Islet precursor cell (in vitro differentiated cells): ENCODE measurements around the gene CDK16.

Experiments used
- DNase-seq: peaks from one replicate; pipeline ENCODE4 v3.0.0-alpha.2; 2018

CDK16 gene

GRCh38 chrX:47186096-47186740 lies 32.3 kb upstream of the CDK16 start:
- no peak for DNase-seq

- no peak for DNase-seq
Observed at GRCh38 chrX:47187106-47187677, 31.3 kb upstream of the CDK16 start.

- no peak for DNase-seq
Observed at GRCh38 chrX:47189906-47190305, 28.6 kb upstream of the CDK16 start.

GRCh38 chrX:47190445-47191269 lies 27.8 kb upstream of the CDK16 start:
- peak; percentile 96 for DNase-seq

GRCh38 chrX:47191331-47191730 lies 27.1 kb upstream of the CDK16 start:
- DNase-seq = no peak

- no peak for DNase-seq
Observed at GRCh38 chrX:47191806-47192401, 26.6 kb upstream of the CDK16 start.

GRCh38 chrX:47193475-47194193 lies 24.8 kb upstream of the CDK16 start, which contains the start of gene UBA1:
Gene UBA1 (plus strand): TSS chrX:47193829. CDS start chrX:47198803, 4,974 bp downstream.
- peak; percentile 98 for DNase-seq

- no peak for DNase-seq
Observed at GRCh38 chrX:47194194-47194787, 24.2 kb upstream of the CDK16 start.

- DNase-seq = no peak
Observed at GRCh38 chrX:47196098-47196497, 22.4 kb upstream of the CDK16 start.

- DNase-seq = no peak
Observed at GRCh38 chrX:47197526-47197925, 21.0 kb upstream of the CDK16 start.

- peak; percentile 71 for DNase-seq
Observed at GRCh38 chrX:47198026-47198686, 20.3 kb upstream of the CDK16 start.

- DNase-seq = no peak
Observed at GRCh38 chrX:47198687-47199080, 19.8 kb upstream of the CDK16 start.

GRCh38 chrX:47199286-47199685 lies 19.2 kb upstream of the CDK16 start:
- no peak for DNase-seq

- DNase-seq = no peak
Observed at GRCh38 chrX:47200385-47201150, 17.9 kb upstream of the CDK16 start.

GRCh38 chrX:47201345-47201944 lies 17.0 kb upstream of the CDK16 start:
- no peak for DNase-seq

- no peak for DNase-seq
Observed at GRCh38 chrX:47202316-47202715, 16.2 kb upstream of the CDK16 start.

GRCh38 chrX:47202877-47203276 lies 15.6 kb upstream of the CDK16 start:
- no peak for DNase-seq

GRCh38 chrX:47204970-47205369 lies 13.5 kb upstream of the CDK16 start:
- DNase-seq = no peak

GRCh38 chrX:47206316-47206715 lies 12.2 kb upstream of the CDK16 start:
- DNase-seq = peak; percentile 68

GRCh38 chrX:47208108-47208507 lies 10.4 kb upstream of the CDK16 start:
- DNase-seq = no peak
